Vagina (tissue), 2 donors: ENCODE data around the gene AGAP9.

Experiments used
- CTCF ChIP-seq, 3 experiments: fragments of 450-650 bp in 2 of 3; fragments of 200-600 bp in 1 of 3; sonication (generic) in 1 of 3; IDR thresholded peaks; one replicate each; pipeline ENCODE4 v1.5.1; 2017 to 2019; ENCODE audit warnings: antibody characterized with exemption in 3 of 3, mild to moderate bottlenecking in 2 of 3, moderate library complexity in 2 of 3
- POLR2A ChIP-seq, 2 donors: fragments of 450-650 bp; IDR thresholded peaks; one replicate each; pipeline ENCODE4 v1.6.1; 2017; ENCODE audit warnings: antibody characterized with exemption in 2 of 2, mild to moderate bottlenecking in 2 of 2, moderate library complexity in 2 of 2

GRCh38 chr10:47457826-47458225 is 65.6 kb downstream of the AGAP9 start:
- TF ChIP-seq CTCF (IDR thresholded peaks at IDR 0.05), result no peak
- no peak for TF ChIP-seq POLR2A (IDR thresholded peaks at IDR 0.05)
